ENCODE data around the gene WNK4.

- TF ChIP-seq CTCF (IDR thresholded peaks at IDR 0.05) = peak in 1 of 12 donors; percentile 4
- TF ChIP-seq POLR2A (IDR thresholded peaks at IDR 0.05) = no peak
Observed at GRCh38 chr17:42748908-42749798, 31.3 kb upstream of the WNK4 start.

All from heart left ventricle (tissue), 13 donors.